Activated T-helper 1 cell treated with anti-CD3 and anti-CD28 coated beads, Interleukin-2, amount 50 U/mL, for 16 hours (primary cell): ENCODE results near the gene SORT1.

ENCODE experiments used
- DNase-seq, 2 donors: peaks; one replicate each; pipeline ENCODE4 v3.0.0-alpha.2; 2020; ENCODE audit warnings: low read depth in 1 of 2, low spot score in 1 of 2

Gene SORT1

GRCh38 chr1:109277434-109278204 is 120.1 kb downstream of the SORT1 start:
- peak; percentile 32 to 34 for DNase-seq

- DNase-seq: no peak
Observed at GRCh38 chr1:109275706-109276345, 121.9 kb downstream of the SORT1 start.

GRCh38 chr1:109274533-109275476 is 122.9 kb downstream of the SORT1 start:
- DNase-seq: no peak

GRCh38 chr1:109273570-109274288 is 124.0 kb downstream of the SORT1 start:
- DNase-seq: no peak

- no peak for DNase-seq
Observed at GRCh38 chr1:109272831-109273547, 124.7 kb downstream of the SORT1 start.

- no peak for DNase-seq
Observed at GRCh38 chr1:109272021-109272799, 125.5 kb downstream of the SORT1 start.

GRCh38 chr1:109271458-109271857 is 126.3 kb downstream of the SORT1 start:
- no peak for DNase-seq

GRCh38 chr1:109270623-109271317 is 126.9 kb downstream of the SORT1 start:
- DNase-seq: no peak

GRCh38 chr1:109269981-109270622 is 127.6 kb downstream of the SORT1 start:
- no peak for DNase-seq

GRCh38 chr1:109269212-109269980 is 128.3 kb downstream of the SORT1 start:
- no peak for DNase-seq

GRCh38 chr1:109268431-109269211 is 129.1 kb downstream of the SORT1 start:
- DNase-seq: no peak

GRCh38 chr1:109267743-109268300 is 129.9 kb downstream of the SORT1 start:
- DNase-seq: no peak

GRCh38 chr1:109266965-109267364 is 130.8 kb downstream of the SORT1 start:
- no peak for DNase-seq

GRCh38 chr1:109265741-109266330 is 131.9 kb downstream of the SORT1 start:
- no peak for DNase-seq

GRCh38 chr1:109265016-109265415 is 132.7 kb downstream of the SORT1 start:
- no peak for DNase-seq

GRCh38 chr1:109264379-109264755 is 133.4 kb downstream of the SORT1 start:
- no peak for DNase-seq
